HL-60 (cell line): Measurements from ENCODE around the gene CARS2.

ENCODE experiments used
- DNase-seq, 2 experiments: peaks; one replicate each; pipeline ENCODE4 v3.0.0-alpha.2; 2010 to 2020; ENCODE audit warnings: low read depth in 1 of 2, low spot score in 1 of 2
- H3K27ac ChIP-seq: fragments of 250-450 bp; sonication (Bioruptor Pico); replicated peaks from 2 replicates; pipeline ENCODE4 v1.5.1; 2020; ENCODE audit warnings: mild to moderate bottlenecking, moderate library complexity
- H3K27me3 ChIP-seq: fragments of 250-450 bp; sonication (Bioruptor Pico); 2 replicates; pipeline ENCODE4 v1.5.1; 2021; ENCODE audit warnings: mild to moderate bottlenecking, moderate library complexity; ENCODE audit not compliant: insufficient read depth, poor library complexity, severe bottlenecking
- H3K4me3 ChIP-seq: replicated peaks from 2 replicates; pipeline ENCODE4 v1.5.1; 2011; ENCODE audit warnings: mild to moderate bottlenecking, control low read depth, low read length; ENCODE audit not compliant: insufficient read depth
- GABPA ChIP-seq: IDR thresholded peaks from 2 replicates; pipeline ENCODE4 v1.6.1; 2012; ENCODE audit warnings: low read depth
- POLR2AphosphoS5 ChIP-seq: IDR thresholded peaks from 2 replicates; pipeline ENCODE4 v1.6.1; 2012; ENCODE audit warnings: low read depth
- SPI1 ChIP-seq: IDR thresholded peaks from 2 replicates; pipeline ENCODE4 v1.6.1; 2012; ENCODE audit warnings: low read depth, mild to moderate bottlenecking, borderline replicate concordance
- TF ChIP-seq, protein P1 (sequence below): IDR thresholded peaks from 2 replicates; pipeline ENCODE4 v1.6.1; 2012; ENCODE audit warnings: low read depth; ENCODE audit not compliant: insufficient replicate concordance
- TF ChIP-seq, protein P2 (sequence below): IDR thresholded peaks from one replicate; pipeline ENCODE4 v1.5.1; 2011; ENCODE audit warnings: low read length, control low read depth, inconsistent platforms; ENCODE audit not compliant: insufficient read depth

The CARS2 gene

DNA sequence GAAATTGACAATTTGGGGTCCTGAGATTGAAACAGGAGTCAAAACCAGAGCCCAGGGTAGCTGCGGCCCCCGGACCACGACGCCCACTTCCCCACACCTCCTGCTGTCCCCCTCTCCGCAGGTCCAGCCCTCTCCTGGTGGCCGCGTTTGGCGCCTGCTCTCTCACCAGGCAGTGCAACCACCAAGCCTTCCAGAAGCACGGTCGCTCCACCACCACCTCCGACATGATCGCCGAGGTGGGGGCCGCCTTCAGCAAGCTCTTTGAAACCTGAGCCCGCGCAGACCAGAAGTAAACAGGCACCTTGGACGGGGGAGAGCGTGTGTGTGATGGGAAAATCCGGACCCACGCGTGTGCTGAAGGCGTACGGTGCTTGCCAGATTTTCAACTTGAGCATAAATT is 67.7 kb downstream of the CARS2 start:
- no peak overlapping the region for H3K27ac ChIP-seq
- H3K27me3 ChIP-seq: no peaks in the 10 kb centered on the region
- TF ChIP-seq GABPA: no peak
- TF ChIP-seq POLR2AphosphoS5: no peak; the same call in 1 of the 2 replicates
- TF ChIP-seq, protein P1, sequence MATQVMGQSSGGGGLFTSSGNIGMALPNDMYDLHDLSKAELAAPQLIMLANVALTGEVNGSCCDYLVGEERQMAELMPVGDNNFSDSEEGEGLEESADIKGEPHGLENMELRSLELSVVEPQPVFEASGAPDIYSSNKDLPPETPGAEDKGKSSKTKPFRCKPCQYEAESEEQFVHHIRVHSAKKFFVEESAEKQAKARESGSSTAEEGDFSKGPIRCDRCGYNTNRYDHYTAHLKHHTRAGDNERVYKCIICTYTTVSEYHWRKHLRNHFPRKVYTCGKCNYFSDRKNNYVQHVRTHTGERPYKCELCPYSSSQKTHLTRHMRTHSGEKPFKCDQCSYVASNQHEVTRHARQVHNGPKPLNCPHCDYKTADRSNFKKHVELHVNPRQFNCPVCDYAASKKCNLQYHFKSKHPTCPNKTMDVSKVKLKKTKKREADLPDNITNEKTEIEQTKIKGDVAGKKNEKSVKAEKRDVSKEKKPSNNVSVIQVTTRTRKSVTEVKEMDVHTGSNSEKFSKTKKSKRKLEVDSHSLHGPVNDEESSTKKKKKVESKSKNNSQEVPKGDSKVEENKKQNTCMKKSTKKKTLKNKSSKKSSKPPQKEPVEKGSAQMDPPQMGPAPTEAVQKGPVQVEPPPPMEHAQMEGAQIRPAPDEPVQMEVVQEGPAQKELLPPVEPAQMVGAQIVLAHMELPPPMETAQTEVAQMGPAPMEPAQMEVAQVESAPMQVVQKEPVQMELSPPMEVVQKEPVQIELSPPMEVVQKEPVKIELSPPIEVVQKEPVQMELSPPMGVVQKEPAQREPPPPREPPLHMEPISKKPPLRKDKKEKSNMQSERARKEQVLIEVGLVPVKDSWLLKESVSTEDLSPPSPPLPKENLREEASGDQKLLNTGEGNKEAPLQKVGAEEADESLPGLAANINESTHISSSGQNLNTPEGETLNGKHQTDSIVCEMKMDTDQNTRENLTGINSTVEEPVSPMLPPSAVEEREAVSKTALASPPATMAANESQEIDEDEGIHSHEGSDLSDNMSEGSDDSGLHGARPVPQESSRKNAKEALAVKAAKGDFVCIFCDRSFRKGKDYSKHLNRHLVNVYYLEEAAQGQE: no peak
- no peak for TF ChIP-seq SPI1
- TF ChIP-seq, protein P2, sequence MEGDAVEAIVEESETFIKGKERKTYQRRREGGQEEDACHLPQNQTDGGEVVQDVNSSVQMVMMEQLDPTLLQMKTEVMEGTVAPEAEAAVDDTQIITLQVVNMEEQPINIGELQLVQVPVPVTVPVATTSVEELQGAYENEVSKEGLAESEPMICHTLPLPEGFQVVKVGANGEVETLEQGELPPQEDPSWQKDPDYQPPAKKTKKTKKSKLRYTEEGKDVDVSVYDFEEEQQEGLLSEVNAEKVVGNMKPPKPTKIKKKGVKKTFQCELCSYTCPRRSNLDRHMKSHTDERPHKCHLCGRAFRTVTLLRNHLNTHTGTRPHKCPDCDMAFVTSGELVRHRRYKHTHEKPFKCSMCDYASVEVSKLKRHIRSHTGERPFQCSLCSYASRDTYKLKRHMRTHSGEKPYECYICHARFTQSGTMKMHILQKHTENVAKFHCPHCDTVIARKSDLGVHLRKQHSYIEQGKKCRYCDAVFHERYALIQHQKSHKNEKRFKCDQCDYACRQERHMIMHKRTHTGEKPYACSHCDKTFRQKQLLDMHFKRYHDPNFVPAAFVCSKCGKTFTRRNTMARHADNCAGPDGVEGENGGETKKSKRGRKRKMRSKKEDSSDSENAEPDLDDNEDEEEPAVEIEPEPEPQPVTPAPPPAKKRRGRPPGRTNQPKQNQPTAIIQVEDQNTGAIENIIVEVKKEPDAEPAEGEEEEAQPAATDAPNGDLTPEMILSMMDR: no peak
- no peak overlapping the region for H3K4me3 ChIP-seq
- DNase-seq: no peak

- Histone ChIP-seq H3K4me3 (no peak overlapping the region), H3K27me3 (no peaks in the 10 kb centered on the region), H3K27ac (no peak overlapping the region)
- no peak for TF ChIP-seq SPI1
- no peak for TF ChIP-seq GABPA
- TF ChIP-seq POLR2AphosphoS5: no peak
- TF ChIP-seq, protein P1: no peak
- TF ChIP-seq, protein P2: no peak
- no peak for DNase-seq
Observed at GRCh38 chr13:110637747-110638146, 68.2 kb downstream of the CARS2 start.

- TF ChIP-seq, protein P1: no peak
- TF ChIP-seq SPI1 (no peak), GABPA (no peak), POLR2AphosphoS5 (no peak)
- TF ChIP-seq, protein P2: no peak
- H3K27me3 ChIP-seq: no peaks in the 10 kb centered on the region
- DNase-seq: no peak
- H3K27ac ChIP-seq: no peak overlapping the region
- no peak overlapping the region for H3K4me3 ChIP-seq
Observed at GRCh38 chr13:110637275-110637674, 68.6 kb downstream of the CARS2 start.
